ENCODE results near the gene PPP6R1. TPM values are rescaled to one million over a fixed set of nuclear protein-coding genes. Genes with fewer than 3 reads are reported as not detected.

Gene PPP6R1
- total RNA-seq, 1 donor from 2014 or later = 247 TPM

GRCh38 chr19:55246462-55247451, 12.1 kb downstream of the PPP6R1 start:
- intact Hi-C loops (cut with micrococcal nuclease) = no loop called here

DNA sequence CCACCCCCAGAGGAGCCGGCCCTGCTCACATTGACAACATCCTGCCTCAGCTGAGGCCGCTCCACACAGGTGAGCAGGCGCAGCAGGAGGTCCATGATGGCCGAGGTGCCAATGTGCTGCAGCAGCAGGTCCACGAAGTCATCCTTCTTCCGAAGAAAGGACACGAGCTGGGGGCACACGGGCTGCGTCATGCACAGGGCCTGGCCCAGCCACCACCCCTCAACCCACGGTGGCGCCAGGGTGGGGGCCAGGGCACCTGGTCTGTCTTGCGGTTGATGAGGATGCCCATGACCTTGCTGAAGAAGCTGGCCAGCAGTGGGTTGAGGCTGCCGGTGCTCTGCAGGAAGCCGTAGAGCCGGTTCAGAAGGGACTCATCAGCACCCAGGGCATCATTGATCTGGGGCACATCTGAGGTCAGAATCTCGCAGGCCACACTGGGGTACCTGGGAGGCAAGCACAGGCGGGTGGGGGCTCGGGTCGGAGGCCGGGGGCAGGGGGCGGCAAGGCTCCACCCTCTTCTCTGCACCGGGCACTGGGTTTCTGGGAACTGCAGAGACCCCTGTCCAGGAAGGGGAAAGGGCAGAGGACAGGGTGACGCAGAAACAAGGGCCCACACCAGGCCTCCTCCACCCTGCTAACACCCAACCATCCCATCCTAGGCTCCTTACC, 13.4 kb downstream of the PPP6R1 start:
- intact Hi-C loops (cut with micrococcal nuclease) = no loop called here

DNA sequence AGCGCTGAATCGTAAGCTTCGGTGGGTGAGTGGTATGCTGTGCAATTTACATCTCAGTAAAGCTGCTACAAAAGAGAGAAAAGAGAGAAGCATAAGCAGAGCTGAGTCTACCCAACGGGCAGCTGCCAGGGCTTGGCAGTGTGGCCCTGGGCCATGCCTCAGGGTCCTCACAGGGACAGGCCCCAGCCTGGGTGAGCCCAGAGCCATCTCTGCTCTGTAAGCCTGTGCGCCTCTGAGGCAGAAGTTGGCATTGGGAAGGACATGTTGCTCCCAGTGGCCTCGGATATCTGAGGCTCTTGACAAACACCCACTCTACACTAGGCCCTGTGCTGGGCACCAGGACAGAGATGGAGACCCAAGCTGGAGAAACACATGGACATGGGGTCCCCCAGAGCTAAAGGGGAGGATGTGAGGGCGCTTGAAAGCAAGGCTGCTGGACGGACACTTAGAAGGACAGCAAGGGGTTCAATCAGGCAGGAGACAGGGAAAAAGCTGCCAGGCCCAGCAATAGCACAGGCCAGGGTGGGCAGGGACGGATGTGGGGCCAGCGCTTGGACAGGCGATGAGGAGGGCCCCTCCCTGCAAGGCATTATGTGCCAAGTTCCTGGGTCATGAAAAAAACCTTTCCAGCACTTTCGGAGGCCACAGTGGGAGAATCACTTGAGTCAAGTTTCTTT, 14.7 kb downstream of the PPP6R1 start:
- intact Hi-C loops (cut with micrococcal nuclease) = no loop called here

- intact Hi-C loops (cut with micrococcal nuclease) = no loop called here
Observed at GRCh38 chr19:55242517-55242916, 16.3 kb downstream of the PPP6R1 start.

DNA sequence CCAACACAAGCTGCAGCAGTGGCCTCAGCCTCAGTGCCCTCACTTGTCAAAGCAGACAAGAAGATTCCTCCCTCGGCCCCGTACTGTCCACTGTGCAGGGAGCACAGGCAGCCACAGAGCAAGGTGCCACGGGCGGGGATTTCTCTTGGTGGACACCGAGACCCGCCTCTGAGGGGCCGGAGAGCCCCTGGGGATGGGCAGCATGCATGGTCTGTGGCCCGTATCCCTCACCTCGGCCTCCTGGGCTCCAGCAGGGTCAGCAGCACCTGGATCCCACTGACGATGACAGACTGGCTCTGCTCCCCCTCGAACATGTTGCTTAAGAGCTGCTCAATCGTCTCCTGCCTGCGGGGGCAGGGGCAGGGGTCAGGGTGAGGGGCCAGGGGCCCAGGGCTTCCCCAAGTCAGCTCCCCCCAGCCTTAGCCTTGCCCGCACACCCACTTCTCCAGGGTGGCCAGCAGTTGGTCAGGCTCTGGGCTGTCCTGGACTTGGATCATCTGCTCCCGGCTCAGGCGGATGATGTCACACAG, 16.8 kb downstream of the PPP6R1 start:
- intact Hi-C loops (cut with micrococcal nuclease) = no loop called here

- intact Hi-C loops (cut with micrococcal nuclease) = no loop called here
Observed at GRCh38 chr19:55241143-55241934, 17.5 kb downstream of the PPP6R1 start.

DNA sequence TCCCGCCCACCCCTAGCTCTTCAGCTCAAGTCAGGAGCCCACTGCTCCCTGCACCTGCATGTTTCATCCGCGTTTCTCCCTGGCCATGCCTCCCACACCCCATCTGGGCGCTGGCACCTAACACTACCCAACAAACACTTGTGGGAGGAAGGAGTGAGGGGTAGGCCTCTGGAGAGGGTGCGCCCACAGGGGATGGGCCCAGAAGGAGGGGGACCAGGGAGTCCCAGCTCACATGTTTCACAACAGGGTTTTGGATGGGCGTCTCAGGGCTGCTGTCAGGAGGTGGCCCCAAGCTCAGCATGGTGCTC, 18.1 kb downstream of the PPP6R1 start:
- intact Hi-C loops (cut with micrococcal nuclease) = no loop called here

- intact Hi-C loops (cut with micrococcal nuclease) = no loop called here
Observed at GRCh38 chr19:55239004-55239403, 19.8 kb downstream of the PPP6R1 start.

- intact Hi-C loops (cut with micrococcal nuclease) = no loop called here
Observed at GRCh38 chr19:55238030-55238429, 20.8 kb downstream of the PPP6R1 start.

- intact Hi-C loops (cut with micrococcal nuclease) = no loop called here
Observed at GRCh38 chr19:55232986-55233385, 25.8 kb downstream of the PPP6R1 start.

DNA sequence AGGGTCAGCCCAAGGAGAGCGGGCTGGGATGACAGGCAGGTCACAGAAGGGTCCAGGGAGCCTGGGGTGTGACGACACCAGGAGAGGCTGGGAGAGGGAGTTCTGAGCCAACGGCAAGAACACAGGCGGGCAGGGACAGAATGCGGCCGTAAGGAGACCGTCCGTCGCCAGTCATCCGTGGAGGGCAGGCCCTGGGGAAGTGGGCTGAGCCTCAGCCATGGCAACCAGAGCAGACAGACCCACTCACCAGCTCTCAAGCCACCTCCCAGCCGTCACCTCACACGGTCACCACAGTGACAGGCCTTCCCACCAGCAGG, 26.6 kb downstream of the PPP6R1 start:
- intact Hi-C loops (cut with micrococcal nuclease) = no loop called here

- intact Hi-C loops (cut with micrococcal nuclease) = no loop called here
Observed at GRCh38 chr19:55231391-55232285, 27.2 kb downstream of the PPP6R1 start.

GRCh38 chr19:55230780-55231179, 28.0 kb downstream of the PPP6R1 start:
- intact Hi-C loops (cut with micrococcal nuclease) = no loop called here

DNA sequence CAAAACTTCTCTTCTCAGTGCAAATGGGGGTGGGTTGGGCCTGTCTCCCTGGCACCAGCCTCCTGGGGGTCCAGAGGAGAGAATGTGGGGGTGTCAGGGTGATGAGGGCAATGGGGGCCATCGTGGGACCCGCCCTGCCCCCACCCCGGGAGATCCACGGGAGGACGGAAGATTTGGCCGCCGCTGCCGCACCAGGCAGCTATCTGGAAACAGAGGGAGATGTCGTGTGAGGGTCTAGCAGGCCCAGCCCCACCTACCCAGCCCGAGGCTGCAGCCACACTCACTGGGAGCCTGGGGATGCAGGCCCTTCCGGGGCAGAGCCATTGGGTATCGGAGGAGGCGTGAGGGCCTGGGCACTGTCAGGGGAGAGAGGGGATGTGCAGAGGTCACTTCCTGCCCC, 28.5 kb downstream of the PPP6R1 start:
- intact Hi-C loops (cut with micrococcal nuclease) = no loop called here

GRCh38 chr19:55229789-55230182, 29.0 kb downstream of the PPP6R1 start:
- intact Hi-C loops (cut with micrococcal nuclease) = no loop called here

DNA sequence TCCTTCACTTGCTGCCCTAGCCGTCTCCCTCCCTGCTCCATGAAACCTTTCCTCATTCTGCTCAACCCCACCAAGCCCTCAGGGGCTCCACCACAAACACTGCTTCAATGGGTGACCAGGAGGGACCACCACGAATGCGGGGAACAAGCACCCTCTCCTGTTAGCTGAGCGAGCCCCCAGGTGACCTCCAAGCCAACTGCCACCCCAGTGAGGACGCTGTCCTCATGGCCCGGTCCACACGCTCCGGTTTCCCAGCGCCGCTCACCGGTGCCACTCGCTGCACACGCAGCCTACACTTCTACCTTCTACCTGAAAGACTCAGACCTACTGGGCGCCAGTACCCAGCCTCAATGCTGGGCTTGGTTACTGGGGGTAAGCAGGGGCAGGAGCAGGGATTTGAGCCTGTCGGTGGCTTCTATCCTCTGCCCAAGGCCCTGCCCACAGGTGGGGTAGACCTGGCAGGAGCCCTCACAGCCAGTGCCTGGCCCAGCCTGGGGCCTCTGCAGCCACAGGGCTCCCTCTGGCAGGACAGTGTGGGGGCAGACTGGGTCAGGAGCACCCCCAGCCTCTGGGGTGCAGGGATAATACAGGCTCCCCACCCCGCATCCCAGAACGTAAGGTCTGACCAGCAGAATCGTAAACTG, 29.6 kb downstream of the PPP6R1 start:
- intact Hi-C loops (cut with micrococcal nuclease) = no loop called here

GRCh38 chr19:55228403-55229031, 30.3 kb downstream of the PPP6R1 start, which contains the start of gene TMEM86B:
TMEM86B (minus strand) TSS chr19:55228763; CDS start chr19:55228741, 22 bp downstream.
- intact Hi-C loops (cut with micrococcal nuclease) = no loop called here

DNA sequence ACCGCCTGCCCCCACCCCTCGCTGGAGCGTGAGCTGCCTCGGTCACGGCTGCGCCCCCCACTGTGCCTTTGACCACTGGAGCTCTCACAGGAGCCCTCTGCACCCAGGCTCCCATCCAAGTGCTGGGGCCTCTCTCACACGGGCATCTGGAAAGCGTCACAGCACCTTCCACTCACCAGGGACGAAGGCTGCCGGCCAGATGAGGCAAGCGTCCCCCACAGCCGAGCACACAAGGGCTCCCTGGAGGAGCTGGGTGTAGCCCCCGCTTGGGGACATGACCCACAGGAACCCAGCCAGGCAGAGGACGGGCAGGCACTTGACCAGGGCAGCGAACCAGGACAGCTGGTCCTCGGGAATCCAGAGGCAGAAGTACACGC, 30.8 kb downstream of the PPP6R1 start:
- intact Hi-C loops (cut with micrococcal nuclease) = no loop called here
